GM18909 (cell line): ENCODE measurements around the gene XXYLT1.
"Not testable (repeated sequence)": the region's sequence is repeated elsewhere in the genome, so short reads cannot be mapped to it uniquely, and the experiment has no call there.

Experiments used
- ATAC-seq: cut with Tn5 transposase; IDR thresholded peaks from one replicate; pipeline ENCODE4 v1.9.1; 2021; ENCODE audit warnings: mild to moderate bottlenecking; ENCODE audit not compliant: unreplicated experiment, poor library complexity

XXYLT1 gene

GRCh38 chr3:195236076-195236798 is 34.7 kb downstream of the XXYLT1 start:
- ATAC-seq, result no peak

- ATAC-seq, result no peak
Observed at GRCh38 chr3:195230244-195230643, 40.7 kb downstream of the XXYLT1 start.

GRCh38 chr3:195228886-195229285 is 42.1 kb downstream of the XXYLT1 start:
- not testable (repeated sequence) for ATAC-seq

- ATAC-seq, result no peak
Observed at GRCh38 chr3:195227871-195228270, 43.1 kb downstream of the XXYLT1 start.

- ATAC-seq, result no peak
Observed at GRCh38 chr3:195226900-195227447, 44.0 kb downstream of the XXYLT1 start.

GRCh38 chr3:195226445-195226844 is 44.5 kb downstream of the XXYLT1 start:
- no peak for ATAC-seq

GRCh38 chr3:195224980-195225580 is 45.9 kb downstream of the XXYLT1 start:
- ATAC-seq, result no peak

GRCh38 chr3:195224156-195224979 is 46.6 kb downstream of the XXYLT1 start:
- no peak for ATAC-seq

GRCh38 chr3:195221876-195222617 is 48.9 kb downstream of the XXYLT1 start:
- ATAC-seq, result no peak

- ATAC-seq, result no peak
Observed at GRCh38 chr3:195221015-195221853, 49.7 kb downstream of the XXYLT1 start.

GRCh38 chr3:195219351-195220230 is 51.4 kb downstream of the XXYLT1 start:
- ATAC-seq, result no peak

GRCh38 chr3:195218331-195218730 is 52.6 kb downstream of the XXYLT1 start:
- not testable (repeated sequence) for ATAC-seq

- ATAC-seq, result not testable (repeated sequence)
Observed at GRCh38 chr3:195215576-195215975, 55.4 kb downstream of the XXYLT1 start.

GRCh38 chr3:195214381-195214780 is 56.6 kb downstream of the XXYLT1 start:
- no peak for ATAC-seq

GRCh38 chr3:195213639-195214315 is 57.2 kb downstream of the XXYLT1 start:
- ATAC-seq, result no peak

GRCh38 chr3:195212749-195213375 is 58.1 kb downstream of the XXYLT1 start:
- no peak for ATAC-seq

GRCh38 chr3:195212033-195212748 is 58.8 kb downstream of the XXYLT1 start:
- ATAC-seq, result no peak
